ENCODE results near the gene B9D2. TPM values are rescaled to one million over a fixed set of nuclear protein-coding genes. Genes with fewer than 3 reads are reported as not detected.

B9D2 gene
- total RNA-seq, 2 experiments from 2014 or later, result 21.1 to 26.8 TPM

GRCh38 chr19:41398050-41398418 is 34.1 kb upstream of the B9D2 start:
- peak overlapping the region; percentile 82 for H3K4me3 ChIP-seq (ENCODE audit: low read length)
- peaks cover 38% of the 10 kb centered on the region for H3K4me1 ChIP-seq (ENCODE audit: insufficient read depth, low read length)
- Mint-ChIP-seq H3K27ac (peak overlapping the region; percentile 99), H3K27me3 (no peaks in the 10 kb centered on the region), H3K4me3 (peak overlapping the region; percentile 96), H3K36me3 (ENCODE audit: low read depth) (peaks cover 30% of the 10 kb centered on the region), H3K4me1 (ENCODE audit: low read depth) (peaks cover 57% of the 10 kb centered on the region), H3K9me3 (no peaks in the 10 kb centered on the region)
- peaks cover 7% of the 10 kb centered on the region for H3K36me3 ChIP-seq (ENCODE audit: insufficient read depth, low read length)
- no peaks in the 10 kb centered on the region for H3K27me3 ChIP-seq (ENCODE audit: control insufficient read depth in 1 of 2, insufficient read depth in 2 of 2, low read length in 2 of 2)
- CTCF ChIA-PET, result no interaction called here
- intact Hi-C loops (cut with DNase I, micrococcal nuclease), result loop anchor here in 1 of 2 experiments (5.0 kb wide), 1 partner anchor 164 kb away; no protein-coding TSS in a partner anchor
- POLR2A ChIA-PET, result interaction anchor here (1.1 to 1.2 kb wide), 3 partner anchors 35 to 134 kb away, joined by 3 to 4 read pairs (median 3); partner anchors contain the start of gene HNRNPUL1
- peak overlapping the region; percentile 91 to 99 for H3K27ac ChIP-seq (ENCODE audit: low read depth in 1 of 2, low read length in 2 of 2)
- H3K9me3 ChIP-seq (ENCODE audit: control insufficient read depth in 1 of 2, insufficient read depth in 1 of 2, low read length in 2 of 2), result no peaks in the 10 kb centered on the region
- TF ChIP-seq CTCF (IDR thresholded peaks at IDR 0.05), result no peak
- no peak for ATAC-seq (ENCODE audit: poor library complexity)
- DNase-seq, result no peak

- ATAC-seq (ENCODE audit: poor library complexity), result peak; percentile 98
- ChIA-PET POLR2A (interaction anchor here (1.2 to 1.5 kb wide), 2 partner anchors 33 to 41 kb away, joined by 3 read pairs; partner anchors contain the start of gene B9D2), CTCF (interaction anchor here (1.1 to 1.2 kb wide), 2 partner anchors 43 to 135 kb away, joined by 3 read pairs; partner anchors contain the start of gene DMAC2)
- intact Hi-C loops (cut with DNase I, micrococcal nuclease), result loop anchor here (1.0 to 5.0 kb wide), 6 partner anchors 33 to 198 kb away; partner anchors contain the start of genes B9D2 (in 2 of the 2), DMAC2 (in 1 of the 2), HNRNPUL1 (in 1 of the 2) and TGFB1 (in 1 of the 2)
- peak; percentile 97 to 100 (median 99) for DNase-seq
- Histone ChIP-seq H3K4me3 (ENCODE audit: low read length) (peak within 1 kb of the TSS; percentile 82), H3K27ac (ENCODE audit: low read depth in 1 of 2, low read length in 2 of 2) (peak within 1 kb of the TSS; percentile 91 to 99), H3K4me1 (ENCODE audit: insufficient read depth, low read length) (peaks cover 38% of the 10 kb centered on the region), H3K9me3 (ENCODE audit: control insufficient read depth in 1 of 2, insufficient read depth in 1 of 2, low read length in 2 of 2) (no peaks in the 10 kb centered on the region), H3K36me3 (ENCODE audit: insufficient read depth, low read length) (peaks cover 11% of the 10 kb centered on the region), H3K27me3 (ENCODE audit: control insufficient read depth in 1 of 2, insufficient read depth in 2 of 2, low read length in 2 of 2) (no peaks in the 10 kb centered on the region)
- no peaks in the 10 kb centered on the region for H3K27me3 Mint-ChIP-seq
- no peaks in the 10 kb centered on the region for H3K9me3 Mint-ChIP-seq
- TF ChIP-seq CTCF (IDR thresholded peaks at IDR 0.05), result no peak
- H3K36me3 Mint-ChIP-seq (ENCODE audit: low read depth), result peaks cover 36% of the 10 kb centered on the region
- peaks cover 57% of the 10 kb centered on the region for H3K4me1 Mint-ChIP-seq (ENCODE audit: low read depth)
- H3K27ac Mint-ChIP-seq, result peak within 1 kb of the TSS; percentile 99
- peak within 1 kb of the TSS; percentile 96 for H3K4me3 Mint-ChIP-seq
These were observed 33.4 kb upstream of the B9D2 start, which contains the start of the genes BCKDHA and EXOSC5 for GRCh38 chr19:41397086-41398049. Gene BCKDHA, plus strand, starts transcription at chr19:41397818. Its CDS starts 10 bp downstream, at chr19:41397828. Gene EXOSC5, minus strand, starts transcription at chr19:41397359. Its CDS starts 31 bp downstream, at chr19:41397328.

GRCh38 chr19:41395355-41395754 is 31.4 kb upstream of the B9D2 start:
- Mint-ChIP-seq H3K27ac (peak overlapping the region; percentile 65), H3K9me3 (no peaks in the 10 kb centered on the region), H3K4me1 (ENCODE audit: low read depth) (peaks cover 46% of the 10 kb centered on the region), H3K4me3 (peak overlapping the region; percentile 80), H3K36me3 (ENCODE audit: low read depth) (peaks cover 49% of the 10 kb centered on the region), H3K27me3 (no peaks in the 10 kb centered on the region)
- ATAC-seq (ENCODE audit: poor library complexity) (no peak), DNase-seq (no peak)
- Histone ChIP-seq H3K27me3 (ENCODE audit: control insufficient read depth in 1 of 2, insufficient read depth in 2 of 2, low read length in 2 of 2) (no peaks in the 10 kb centered on the region), H3K36me3 (ENCODE audit: insufficient read depth, low read length) (peaks cover 29% of the 10 kb centered on the region), H3K27ac (ENCODE audit: low read depth in 1 of 2, low read length in 2 of 2) (no peak overlapping the region), H3K4me3 (ENCODE audit: low read length) (no peak overlapping the region), H3K9me3 (ENCODE audit: control insufficient read depth in 1 of 2, insufficient read depth in 1 of 2, low read length in 2 of 2) (no peaks in the 10 kb centered on the region), H3K4me1 (ENCODE audit: insufficient read depth, low read length) (peaks cover 33% of the 10 kb centered on the region)
- intact Hi-C loops (cut with DNase I, micrococcal nuclease), result loop anchor here in 1 of 2 experiments (5.0 kb wide), 1 partner anchor 167 kb away; no protein-coding TSS in a partner anchor
- CTCF ChIA-PET, result no interaction called here
- no peak for TF ChIP-seq CTCF (IDR thresholded peaks at IDR 0.05)
- POLR2A ChIA-PET, result no interaction called here
